GM21528 (cell line): Measurements from ENCODE around the gene ALKBH7.
"Not testable (repeated sequence)": the region's sequence is repeated elsewhere in the genome, so short reads cannot be mapped to it uniquely, and the experiment has no call there.

Source experiments
- ATAC-seq: cut with Tn5 transposase; IDR thresholded peaks from one replicate; pipeline ENCODE4 v1.9.1; 2021; ENCODE audit warnings: mild to moderate bottlenecking, moderate library complexity; ENCODE audit not compliant: unreplicated experiment, low FRiP score

Gene ALKBH7, protein sequence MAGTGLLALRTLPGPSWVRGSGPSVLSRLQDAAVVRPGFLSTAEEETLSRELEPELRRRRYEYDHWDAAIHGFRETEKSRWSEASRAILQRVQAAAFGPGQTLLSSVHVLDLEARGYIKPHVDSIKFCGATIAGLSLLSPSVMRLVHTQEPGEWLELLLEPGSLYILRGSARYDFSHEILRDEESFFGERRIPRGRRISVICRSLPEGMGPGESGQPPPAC

DNA sequence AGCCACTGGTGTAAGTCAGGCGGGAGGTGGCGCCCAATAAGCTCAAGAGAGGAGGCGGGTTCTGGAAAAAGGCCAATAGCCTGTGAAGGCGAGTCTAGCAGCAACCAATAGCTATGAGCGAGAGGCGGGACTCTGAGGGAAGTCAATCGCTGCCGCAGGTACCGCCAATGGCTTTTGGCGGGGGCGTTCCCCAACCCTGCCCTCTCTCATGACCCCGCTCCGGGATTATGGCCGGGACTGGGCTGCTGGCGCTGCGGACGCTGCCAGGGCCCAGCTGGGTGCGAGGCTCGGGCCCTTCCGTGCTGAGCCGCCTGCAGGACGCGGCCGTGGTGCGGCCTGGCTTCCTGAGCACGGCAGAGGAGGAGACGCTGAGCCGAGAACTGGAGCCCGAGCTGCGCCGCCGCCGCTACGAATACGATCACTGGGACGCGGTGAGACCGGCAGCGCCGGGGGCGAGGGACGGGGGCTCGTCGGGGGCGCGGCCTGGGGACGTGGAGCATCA lies at the start of gene ALKBH7:
TSS of gene ALKBH7 (plus strand) at position 201 of the 502 bp plus-strand sequence. CDS start at position 228, 27 bp downstream.
- peak; percentile 71 for ATAC-seq

DNA sequence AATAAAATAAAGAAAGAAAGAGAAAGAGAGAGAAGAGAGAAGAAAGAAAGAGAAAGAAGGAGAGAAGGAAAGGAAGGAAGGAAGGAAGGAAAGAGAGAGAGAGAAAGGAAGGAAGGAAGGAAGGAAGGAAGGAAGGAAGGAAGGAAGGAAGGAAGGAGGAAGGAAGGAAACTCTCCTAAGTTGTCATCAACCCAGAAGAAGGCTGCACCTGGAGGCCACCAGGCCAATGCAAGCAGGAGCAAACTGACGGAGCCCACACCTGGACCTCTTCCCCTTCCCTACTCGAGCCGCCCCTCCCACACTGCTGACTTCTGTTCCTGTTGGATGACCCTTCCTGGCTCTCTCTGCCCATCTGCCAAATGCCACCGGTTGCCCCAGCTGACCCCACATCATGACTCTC lies 47.8 kb upstream of the ALKBH7 start:
- no peak for ATAC-seq

- no peak for ATAC-seq
These were observed 47.0 kb upstream of the ALKBH7 start for GRCh38 chr19:6325614-6326013.

- no peak for ATAC-seq
These were observed 45.8 kb upstream of the ALKBH7 start for GRCh38 chr19:6326815-6327214.

- no peak for ATAC-seq
These were observed 39.2 kb upstream of the ALKBH7 start, which contains the start of gene ACER1 for GRCh38 chr19:6333439-6333838. ACER1 (minus strand) TSS chr19:6333612; CDS start chr19:6333551, 61 bp downstream.

DNA sequence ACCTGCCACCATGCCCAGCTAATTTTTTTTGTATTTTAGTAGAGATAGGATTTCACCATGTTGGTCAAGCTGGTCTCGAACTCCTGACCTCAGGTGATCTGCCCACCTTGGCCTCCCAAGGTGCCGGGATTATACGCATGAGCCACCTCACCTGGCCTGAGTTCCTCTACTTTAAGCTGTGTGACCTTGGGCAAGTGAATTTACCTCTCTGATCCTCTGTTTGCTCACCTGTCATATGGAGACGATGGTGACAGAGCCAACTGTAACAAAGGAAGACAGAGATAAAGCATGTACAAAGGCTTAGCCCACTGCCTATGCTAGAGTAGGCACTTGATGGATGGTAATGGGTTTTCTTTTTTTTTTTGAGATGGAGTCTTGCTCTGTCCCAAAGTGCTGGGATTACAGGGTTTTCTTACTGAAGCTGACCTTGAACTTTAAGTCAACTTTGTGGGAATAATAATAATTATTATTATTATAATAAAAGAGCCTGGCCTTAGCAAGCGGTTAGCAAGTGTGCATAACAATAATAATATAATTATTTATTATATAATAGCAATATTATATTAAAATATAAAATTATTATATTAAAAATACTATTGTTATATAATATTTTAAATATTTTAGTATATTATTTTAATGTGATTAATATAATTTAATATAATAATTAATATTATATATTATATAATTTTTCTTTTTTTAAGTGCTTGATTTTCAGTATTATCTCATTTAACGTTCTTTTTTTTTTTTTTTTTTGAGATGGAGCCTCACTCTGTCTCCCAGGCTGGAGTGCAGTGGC lies 37.9 kb upstream of the ALKBH7 start:
- ATAC-seq: no peak

DNA sequence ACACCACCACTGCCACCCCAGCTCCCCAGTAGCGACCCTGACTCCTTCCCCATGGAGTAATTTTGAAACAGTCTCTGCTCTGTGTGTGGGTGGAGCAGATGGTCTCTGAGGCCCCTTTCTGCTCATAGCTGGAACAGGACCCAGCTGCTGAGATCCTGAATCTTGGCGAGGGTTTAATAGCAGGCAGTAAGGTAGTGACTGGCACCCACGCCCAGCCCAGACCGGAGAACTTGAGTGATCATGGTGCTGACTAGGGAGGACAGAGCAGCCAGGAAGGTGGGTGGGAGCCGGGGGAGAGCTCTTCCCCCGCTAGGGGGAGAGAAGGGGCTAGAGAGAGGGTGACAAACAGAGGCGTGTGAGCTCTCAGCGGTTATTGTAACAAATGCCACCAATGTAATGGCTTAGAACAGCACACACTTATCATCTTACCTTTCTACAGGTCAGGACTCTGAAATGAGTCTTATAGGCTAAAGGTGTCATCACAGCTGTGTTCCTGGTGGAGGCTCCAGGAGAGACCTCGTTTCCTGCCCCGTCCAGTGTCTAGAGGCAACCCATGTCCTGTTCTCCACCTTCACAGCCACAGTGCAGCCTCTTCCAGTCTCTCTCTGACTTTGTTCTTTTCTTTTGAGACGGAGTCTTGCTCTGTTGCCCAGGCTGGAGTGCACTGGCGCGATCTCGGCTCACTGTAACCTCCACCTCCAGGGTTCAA lies 31.9 kb upstream of the ALKBH7 start:
- ATAC-seq: no peak

DNA sequence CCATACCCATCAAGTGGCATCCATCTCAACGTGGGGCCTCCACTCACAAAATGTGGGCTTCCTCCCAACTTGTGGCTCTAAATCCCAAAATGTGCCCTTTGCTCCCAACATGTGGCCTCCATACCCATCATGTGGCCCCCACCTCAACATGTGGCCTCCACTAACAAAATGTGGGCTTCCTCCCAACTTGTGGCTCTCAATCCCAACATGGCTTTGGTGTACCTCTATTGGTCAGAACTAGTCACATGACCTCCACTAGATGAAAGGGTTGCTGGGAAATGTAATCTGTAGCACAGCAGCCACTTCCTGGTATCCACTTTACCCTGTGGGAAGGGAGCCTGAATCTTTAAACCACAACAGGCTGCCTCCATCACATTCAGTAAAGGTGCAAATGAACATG lies 29.1 kb upstream of the ALKBH7 start:
- no peak for ATAC-seq

- not testable (repeated sequence) for ATAC-seq
These were observed 23.3 kb upstream of the ALKBH7 start for GRCh38 chr19:6349271-6349670.

GRCh38 chr19:6350688-6351087 lies 21.9 kb upstream of the ALKBH7 start:
- no peak for ATAC-seq

DNA sequence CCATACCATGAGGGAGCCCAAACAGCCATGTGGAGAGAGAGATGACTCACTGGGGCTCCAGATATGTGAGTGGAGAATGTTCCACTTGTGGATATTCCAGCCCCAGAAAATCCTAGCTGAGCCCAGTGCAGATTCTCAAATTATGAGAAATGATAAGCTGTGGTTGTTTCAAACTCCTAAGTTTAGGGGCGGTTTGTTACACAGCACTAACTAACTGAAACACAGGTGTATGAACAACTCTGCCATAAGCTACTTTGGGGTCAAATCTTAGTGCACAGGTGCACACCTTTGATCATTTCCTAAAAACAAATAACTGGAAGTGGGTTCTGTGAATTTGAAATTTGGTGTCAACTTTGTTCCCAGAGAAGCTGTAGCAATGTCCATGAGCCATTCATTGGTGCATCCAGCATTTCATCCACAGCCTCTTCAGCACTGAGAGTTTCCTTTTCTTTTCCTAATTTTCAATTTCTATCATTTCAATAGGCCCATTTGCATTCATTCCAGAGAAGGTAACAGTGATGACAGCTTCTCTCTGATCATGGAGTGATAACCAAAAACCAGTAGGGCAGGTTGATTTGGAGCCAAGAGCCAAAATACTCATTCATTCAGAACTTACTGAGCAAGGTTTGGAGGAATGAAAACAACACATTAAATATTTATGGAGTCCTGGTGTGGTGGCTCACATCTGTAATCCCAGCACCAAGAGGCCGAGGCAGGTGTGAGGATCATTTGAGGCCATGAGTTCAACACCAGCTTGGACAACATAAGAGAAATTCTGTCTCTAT lies 20.0 kb upstream of the ALKBH7 start:
- ATAC-seq: no peak

- ATAC-seq: no peak
These were observed 18.4 kb upstream of the ALKBH7 start for GRCh38 chr19:6354098-6354674.

DNA sequence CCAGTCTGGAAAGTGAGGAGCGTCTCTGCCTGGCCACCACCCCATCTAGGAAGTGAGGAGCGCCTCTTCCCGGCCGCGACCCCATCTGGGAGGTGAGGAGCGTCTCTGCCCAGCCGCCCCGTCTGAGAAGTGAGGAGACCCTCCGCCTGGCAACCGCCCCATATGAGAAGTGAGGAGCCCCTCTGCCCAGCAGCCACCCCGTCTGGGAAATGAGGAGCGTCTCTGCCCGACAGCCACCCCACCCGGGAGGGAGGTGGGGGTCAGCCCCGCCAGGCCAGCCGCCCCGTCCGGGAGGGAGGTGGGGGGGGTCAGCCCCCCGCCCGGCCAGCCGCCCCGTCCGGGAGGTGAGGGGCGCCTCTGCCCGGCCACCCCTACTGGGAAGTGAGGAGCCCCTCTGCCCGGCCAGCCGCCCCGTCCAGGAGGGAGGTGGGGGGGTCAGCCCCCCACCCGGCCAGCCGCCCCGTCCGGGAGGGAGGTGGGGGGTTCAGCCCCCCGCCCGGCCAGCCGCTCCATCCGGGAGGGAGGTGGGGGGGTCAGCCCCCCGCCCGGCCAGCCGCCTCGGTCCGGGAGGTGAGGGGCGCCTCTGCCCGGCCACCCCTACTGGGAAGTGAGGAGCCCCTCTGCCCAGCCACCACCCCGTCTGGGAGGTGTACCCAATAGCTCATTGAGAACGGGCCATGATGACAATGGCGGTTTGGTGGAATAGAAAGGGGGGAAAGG lies 17.1 kb upstream of the ALKBH7 start:
- not testable (repeated sequence) for ATAC-seq

DNA sequence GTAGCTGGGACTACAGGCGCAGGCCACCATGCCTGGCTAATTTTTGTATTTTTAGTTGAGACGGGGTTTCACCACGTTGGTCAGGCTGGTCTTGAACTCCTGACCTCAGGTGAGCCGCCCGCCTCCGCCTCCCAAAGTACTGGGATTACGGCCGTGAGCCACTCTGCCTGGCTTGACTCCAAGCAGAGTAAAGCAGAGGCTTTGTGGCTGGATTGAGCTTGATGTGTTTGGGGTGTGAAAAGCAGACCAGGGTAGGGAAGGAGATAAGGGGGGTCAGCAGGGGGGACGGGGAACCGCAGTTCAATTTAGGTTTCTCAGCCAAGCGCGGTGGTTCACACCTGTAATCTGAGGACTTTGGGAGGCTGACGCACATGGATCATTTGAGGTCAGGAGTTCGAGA lies 15.4 kb upstream of the ALKBH7 start:
- ATAC-seq: no peak

DNA sequence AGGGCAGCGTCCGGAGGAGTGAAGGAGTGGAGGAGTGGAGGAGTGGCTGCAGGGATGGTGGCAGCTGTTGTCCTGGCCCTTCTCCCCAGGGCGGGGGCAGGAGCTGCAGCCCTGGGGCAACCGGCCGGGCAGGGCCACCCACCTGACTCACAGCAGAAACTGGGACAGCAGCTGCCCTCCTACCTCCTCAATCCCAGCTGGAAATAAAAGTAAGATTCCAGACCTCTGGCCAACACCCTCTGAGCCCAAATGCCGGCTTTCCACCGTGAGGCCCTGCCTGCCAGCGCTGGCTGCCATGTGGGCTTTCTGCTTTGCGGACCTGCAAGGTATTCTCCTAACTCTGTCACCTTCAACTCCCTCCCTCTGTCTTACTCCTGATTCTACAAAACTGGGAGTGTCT lies 14.6 kb upstream of the ALKBH7 start:
- no peak for ATAC-seq

DNA sequence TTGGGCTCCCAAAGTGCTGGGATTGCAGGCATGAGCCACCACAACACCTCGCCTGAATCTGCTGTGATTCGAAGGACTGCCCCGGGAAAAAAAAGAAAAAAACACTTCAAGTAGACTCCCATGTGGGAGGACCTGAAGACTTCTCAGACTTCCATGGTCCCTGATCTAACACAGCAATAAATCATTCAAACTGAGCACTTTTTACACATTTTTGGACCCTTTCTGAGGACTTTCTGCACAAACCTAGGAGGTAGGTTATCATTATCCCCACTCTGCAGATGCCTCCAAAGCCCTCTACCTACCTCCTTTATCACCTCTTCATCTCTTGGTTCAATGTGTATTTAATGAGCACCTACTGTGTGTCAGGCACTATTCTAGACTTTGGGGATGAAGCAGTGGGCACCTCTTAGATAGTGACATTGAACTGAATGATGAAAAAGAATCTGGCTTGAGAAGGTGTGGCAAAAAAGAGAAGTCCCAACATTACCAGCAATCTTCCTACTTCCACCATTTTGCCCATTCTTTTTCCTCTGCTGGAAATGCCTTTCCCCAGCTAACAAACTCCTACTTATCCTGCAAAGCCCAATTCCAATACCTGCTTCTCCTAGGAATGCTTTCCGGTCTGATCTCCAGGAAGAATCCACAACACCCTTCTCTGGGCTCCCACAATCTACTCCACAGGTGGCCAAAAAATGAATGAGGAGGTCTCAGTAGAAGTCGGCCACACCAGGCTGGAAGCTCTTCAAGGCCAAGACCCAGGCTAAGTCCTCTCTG lies 12.8 kb upstream of the ALKBH7 start:
- ATAC-seq: no peak

- ATAC-seq: not testable (repeated sequence)
These were observed 12.1 kb upstream of the ALKBH7 start for GRCh38 chr19:6360445-6360844.

GRCh38 chr19:6360857-6361216 lies 11.8 kb upstream of the ALKBH7 start:
- ATAC-seq: not testable (repeated sequence)

DNA sequence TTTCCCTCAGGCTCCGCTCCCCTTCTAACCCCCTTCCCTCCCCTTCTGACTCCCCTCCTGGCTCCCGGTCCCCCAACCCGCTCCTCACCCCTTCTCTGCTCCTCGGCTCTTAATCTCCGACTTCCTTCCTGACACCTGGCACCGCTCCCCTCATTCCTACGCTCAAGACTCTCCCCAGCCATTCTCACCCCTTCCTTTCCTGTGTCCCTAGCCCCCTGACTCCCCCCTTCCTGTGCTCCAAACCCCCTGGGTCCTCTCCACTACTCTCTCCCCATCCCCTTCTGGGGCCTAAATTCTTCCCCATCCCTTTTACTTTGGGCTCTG lies 10.6 kb upstream of the ALKBH7 start:
- ATAC-seq: no peak
